ENCODE results near the gene MPEG1.

MPEG1 gene

DNA sequence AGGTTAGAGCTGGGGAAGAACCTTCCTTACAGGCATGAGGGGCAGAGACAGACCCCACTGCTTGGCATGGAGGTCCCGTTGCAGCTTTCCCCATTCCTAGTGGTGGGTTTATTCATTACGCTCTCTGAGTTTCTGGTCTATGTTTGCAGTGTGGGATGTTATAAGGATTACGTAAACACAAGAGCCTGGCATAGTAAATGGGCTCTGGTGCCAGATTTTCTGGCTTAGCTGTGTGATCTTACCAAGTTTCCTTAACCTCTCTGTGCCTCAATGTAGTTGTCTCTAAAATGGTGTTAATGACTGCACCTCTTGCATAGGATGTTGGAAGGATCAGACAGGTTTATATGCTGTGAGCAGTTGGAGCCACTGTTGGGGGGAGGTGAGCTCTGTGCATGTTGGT is 25.7 kb downstream of the MPEG1 start:
- DNase-seq: no peak

DNA sequence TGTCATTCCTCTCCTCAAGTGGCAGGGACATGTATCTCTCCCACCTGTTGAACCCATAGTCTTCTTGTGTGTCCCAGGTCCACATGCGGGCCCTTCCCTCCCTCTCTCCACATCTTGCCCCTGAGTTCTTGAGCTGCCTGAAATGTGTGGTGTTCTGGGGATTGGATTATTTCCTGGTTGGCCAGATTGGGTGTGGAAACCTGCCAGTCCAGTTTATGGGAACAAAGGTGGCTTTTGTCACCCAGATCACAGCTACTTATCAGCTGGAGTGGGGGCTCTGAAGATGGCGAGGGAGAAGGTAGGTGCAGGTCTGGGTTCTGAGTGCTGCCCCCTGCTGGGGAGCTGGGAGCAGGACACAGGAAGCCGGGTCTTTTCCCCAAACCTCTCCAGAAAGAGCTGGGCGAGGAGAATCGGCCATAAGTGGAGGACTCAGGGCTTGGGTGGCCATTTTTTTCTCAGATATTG is 26.6 kb downstream of the MPEG1 start:
- DNase-seq: peak; percentile 73

DNA sequence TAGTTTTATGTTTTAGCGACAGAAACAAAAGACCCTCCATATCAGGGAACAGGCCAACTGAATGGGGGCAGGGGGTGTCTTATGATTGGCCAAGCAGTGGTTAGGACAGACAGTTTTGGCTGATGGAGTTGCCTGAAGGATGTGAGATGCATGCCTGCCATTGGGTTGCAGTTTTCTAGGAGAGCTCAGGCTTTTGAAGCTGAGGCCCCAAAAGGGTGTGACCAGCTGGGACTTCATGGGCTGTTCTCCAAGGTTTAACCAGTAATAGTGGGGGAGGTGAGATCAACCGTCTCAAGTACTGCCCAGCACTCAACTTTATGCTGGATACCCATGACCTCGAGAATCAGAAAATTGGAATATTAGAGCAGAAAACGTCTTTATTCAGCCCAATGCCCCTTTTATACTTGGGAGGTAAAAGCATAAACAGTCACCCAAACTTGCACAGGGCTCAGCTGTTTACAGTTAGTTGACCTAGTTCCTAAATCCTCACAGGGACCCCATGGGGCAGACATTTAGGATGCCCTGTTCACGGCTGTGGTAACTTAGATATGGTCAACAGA is 27.3 kb downstream of the MPEG1 start:
- no peak for DNase-seq

DNA sequence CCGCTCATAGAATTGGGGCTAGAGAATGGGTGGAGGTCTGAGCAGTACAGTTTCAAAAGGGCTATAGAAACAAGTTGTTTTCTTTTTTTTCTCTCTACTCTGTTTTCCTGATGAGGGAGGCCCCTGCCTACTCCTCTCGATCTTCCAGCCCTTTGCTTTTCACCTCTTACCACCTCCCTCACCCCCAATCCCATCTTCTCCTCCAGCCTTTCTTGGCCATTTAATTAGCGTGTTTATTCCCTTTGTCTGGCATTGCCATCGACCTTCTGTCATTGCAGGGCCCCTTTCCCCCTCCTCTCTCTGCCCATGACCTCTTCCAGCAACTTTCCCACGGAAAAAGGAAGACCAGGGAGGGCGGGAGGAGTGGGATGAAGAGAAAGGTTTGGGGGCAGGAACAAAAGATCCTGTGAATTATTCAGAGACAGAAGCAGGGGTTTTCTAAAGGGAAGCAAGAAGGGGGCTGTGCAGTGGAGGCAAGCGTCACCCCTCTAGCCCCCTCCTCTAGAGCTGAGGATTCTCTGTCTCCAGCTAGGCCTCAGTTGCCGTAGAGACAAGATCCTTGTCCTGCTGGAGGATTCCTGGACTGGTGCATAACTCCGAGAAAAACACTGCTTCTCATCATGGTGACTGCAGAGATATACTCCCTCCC is 27.9 kb downstream of the MPEG1 start:
- no peak for DNase-seq

DNA sequence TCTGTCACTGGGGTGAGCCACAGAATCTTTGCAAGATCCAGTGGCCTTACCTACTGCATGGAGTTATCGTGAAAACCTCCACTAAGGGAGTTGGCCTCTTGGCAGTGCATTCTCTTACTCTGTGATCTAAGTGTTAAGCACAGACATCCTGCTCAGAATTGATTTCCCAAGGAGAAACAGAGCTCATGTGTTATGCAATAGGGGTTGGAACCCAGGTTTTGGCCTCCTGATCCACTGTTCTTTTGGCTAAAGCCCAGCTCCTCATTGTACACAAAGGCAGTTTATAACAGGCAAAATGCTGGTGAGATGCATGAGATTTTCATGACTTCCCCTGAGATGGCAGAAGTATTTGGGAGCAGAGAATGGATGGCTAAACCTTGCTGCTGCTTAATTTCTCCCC is 29.0 kb downstream of the MPEG1 start:
- DNase-seq: no peak

DNA sequence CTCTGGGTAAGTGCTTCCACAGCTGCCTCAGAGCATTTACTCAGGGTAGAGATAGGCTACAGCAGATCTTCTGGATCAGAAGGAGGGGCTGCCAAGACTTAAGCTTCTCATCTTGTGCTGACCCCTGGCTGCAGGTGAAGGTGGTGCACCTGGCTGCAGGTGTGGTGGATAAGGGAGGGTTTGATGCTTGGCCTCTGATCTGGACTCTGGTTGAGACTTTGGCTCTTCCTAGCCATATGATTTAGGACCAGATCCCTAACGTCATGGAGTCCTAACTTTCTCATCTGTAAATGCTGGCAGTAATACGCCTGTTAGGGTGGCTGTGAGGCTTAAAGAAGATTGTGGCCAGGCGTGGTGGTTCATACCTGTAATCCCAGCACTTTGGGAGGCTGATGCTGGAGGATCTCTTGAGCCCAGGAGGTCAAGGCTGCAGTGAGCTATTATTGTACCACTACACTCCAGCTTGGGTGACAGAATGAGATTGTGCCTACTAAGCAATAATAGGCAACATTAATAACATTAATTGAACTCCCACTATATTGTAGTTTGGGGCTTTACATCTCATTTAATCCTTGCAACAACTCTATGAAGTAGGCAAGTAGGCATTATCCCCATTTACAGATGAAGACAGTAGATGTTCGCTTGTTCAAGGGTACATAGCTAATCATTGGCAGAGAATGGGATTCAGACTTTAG is 30.1 kb downstream of the MPEG1 start:
- DNase-seq: no peak

DNA sequence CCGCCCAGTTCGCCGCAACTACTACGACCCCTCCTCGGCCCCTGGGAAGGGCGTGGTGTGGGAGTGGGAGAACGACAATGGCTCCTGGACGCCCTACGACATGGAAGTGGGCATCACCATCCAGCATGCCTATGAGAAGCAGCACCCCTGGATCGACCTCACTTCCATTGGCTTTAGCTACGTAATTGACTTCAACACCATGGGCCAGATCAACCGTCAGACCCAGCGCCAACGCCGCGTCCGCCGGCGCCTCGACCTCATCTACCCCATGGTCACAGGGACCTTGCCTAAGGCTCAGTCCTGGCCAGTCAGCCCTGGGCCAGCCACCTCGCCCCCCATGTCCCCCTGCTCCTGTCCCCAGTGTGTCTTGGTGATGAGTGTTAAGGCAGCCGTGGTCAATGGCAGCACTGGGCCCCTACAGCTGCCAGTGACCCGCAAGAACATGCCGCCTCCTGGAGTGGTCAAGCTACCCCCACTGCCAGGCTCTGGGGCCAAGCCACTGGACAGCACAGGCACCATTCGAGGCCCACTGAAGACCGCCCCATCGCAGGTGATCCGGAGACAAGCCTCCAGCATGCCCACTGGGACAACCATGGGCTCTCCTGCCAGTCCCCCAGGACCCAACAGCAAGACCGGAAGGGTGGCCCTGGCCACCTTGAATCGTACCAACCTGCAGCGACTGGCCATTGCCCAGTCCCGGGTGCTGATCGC is 30.8 kb downstream of the MPEG1 start:
- no peak for DNase-seq

DNA sequence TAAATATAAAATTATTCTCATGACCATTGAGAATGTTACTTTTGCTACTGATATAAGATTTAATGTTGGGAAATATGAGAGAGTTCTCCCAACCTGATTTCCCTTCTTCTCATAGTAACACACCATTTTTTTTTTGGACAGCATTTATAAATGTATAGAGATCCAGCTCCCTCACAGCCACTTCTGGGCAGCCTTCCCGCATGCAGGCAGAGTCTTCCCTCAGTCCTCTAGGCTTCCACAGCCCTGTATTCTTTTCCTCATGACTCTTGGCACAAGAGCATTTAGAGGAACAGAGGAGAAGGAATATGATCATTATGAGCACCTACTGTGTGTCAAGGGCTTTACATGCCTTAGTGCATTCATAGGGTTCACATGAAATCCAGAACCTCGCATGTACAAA is 31.8 kb downstream of the MPEG1 start:
- no peak for DNase-seq

DNA sequence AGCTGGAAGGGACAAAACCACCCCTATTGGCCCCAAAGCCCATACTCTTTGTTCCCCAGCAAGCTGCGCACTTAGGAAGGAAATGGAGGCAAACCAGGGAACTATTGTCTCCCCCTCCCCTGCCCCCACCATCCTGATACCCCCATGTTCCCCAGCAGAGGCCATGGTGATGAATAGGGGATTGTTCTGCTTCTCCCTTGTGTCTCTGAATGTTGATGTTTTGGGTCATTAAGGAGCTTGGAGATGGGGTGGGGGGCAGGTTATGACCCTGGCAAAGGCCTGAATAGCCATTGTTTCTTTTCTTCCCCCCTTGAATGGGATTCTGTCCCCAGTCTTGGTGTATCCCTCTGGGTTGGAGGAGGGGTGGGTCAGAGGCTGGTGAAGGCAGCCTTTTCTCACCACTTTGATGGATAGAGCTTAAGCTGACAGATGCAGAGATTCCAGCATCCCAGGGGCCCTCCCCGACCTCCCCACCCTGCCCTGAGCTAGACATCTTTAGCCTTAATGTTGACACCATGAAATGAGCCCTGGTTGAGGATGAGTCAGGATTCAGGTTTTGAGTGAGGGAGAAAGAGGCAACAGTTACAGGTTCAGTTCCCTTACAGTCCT is 32.5 kb downstream of the MPEG1 start:
- DNase-seq: no peak

DNA sequence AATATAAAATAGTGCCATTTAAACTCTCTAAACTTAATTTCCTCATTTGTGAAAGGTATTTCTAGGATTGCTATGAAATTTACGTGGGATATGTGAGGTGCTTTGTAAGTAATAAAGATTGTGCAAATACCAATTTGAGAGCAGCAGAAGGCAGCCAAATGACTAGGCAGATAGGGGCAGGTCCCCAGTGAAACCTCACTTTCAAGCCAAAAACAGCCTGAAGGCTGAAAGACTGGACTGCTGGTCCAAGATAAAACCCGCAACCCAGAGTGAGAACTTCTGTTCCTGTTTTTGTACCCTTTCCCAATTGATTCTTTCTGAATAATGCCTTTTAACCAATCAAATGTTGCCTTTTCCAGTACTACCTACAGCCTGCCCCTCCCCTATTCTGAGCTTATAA is 33.6 kb downstream of the MPEG1 start:
- no peak for DNase-seq

DNA sequence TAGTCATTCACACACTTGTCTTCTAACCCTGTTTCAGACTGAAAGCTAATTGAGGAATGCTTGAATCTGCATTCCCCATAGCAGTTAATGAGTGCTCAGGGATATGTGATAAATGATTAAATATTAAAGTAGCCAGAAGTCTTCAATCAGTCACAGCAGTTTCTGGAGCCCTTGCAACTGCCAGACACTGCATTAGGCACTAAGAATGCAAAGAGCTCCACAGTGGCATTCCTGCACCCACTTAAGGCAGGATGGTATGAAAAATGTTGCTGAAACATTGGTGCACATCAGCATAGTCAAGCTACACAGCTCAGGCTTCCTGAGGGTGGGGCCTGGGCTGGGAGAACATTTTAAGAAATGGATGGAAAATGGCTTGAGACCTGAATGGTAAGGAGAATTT is 34.3 kb downstream of the MPEG1 start:
- DNase-seq: no peak

DNA sequence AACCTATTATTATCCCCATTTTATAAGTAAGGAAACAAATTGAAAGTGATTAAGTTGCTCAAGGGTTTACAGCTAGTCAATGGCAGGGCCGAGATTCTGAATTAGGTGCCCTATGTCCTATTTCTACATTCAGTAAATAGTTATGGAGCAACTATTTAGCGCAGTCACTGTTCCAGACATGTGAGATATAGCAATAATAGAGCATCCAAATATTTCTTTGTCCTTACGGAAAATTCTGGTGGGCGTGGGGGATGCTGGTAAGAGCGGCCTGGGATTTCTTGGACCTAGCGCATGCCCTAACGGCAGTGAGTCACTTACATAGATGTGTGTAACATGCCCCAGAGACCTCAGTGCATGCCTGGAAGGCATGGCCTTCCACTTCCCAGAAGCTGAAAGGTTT is 36.4 kb downstream of the MPEG1 start:
- no peak for DNase-seq

DNA sequence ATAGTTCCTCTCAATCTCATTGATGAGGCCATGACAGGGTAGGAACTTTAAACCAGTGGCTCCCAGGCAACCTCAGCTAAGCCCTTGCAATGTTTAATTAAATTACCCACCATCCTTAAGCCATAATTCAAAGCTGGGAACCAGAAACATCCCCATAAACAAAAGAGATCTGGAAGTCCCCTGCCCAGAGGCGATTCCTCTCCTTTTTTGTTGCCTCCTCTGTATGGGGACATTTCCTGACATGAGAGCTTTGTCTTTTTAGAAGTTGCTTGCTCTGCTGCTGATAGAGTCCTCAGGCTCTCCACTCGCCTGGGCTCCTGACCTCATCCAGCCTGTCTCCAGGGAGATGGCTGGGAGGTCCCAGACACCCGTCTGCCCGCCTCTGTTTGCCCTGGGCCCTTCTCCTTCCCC is 37.6 kb downstream of the MPEG1 start:
- DNase-seq: no peak

DNA sequence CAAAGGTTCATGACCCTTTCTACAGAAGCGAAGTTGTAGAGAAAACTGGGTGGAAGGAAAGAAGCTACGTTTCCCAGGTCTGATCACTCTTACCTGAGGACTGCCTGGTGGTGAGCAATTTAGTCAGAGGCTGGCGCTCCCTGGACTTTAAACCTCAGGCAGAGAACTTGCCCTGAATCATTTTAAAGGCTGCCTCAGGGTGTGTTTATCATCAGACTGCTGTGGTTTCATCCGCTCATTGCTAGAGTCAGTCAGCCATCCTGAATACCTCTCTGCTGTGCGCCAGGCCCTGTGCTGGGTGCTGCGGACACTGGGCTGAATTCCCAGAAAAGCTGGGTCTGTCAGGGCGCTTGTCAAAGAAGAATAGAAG is 38.1 kb downstream of the MPEG1 start:
- DNase-seq: no peak

DNA sequence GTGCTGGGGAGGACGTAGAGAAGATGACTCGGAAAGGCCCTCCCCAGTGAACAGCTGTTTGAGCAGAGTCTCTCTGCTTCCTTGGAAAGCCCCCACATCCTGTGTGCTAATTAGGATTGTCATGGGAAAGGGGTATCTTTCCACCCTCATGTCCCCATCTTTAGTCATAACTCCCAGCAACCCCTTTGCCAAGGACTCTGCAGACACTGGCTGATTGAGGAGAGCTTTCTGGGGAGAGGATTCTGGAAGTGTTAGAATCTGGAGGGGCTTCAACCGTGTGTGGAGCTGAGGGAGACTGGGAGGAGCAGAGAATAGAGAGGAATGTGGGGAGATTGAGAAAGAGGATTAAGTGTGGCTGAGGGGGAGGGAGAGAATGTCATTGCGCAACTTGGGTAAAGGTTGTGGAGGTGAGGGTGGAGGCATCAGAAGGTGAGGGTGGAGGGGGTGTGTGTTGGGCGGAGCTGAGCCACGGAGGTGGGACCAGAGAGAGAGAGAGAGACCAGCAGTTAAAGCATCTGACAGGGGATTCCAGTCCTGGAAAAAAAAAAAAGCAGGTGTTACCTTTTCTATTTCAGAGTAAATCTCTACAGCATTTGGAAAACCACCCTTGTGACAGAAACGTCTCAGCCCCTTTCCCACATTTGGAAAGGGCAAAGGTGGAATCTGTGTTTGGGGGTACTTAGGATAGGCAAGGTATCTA is 38.6 kb downstream of the MPEG1 start:
- no peak for DNase-seq

DNA sequence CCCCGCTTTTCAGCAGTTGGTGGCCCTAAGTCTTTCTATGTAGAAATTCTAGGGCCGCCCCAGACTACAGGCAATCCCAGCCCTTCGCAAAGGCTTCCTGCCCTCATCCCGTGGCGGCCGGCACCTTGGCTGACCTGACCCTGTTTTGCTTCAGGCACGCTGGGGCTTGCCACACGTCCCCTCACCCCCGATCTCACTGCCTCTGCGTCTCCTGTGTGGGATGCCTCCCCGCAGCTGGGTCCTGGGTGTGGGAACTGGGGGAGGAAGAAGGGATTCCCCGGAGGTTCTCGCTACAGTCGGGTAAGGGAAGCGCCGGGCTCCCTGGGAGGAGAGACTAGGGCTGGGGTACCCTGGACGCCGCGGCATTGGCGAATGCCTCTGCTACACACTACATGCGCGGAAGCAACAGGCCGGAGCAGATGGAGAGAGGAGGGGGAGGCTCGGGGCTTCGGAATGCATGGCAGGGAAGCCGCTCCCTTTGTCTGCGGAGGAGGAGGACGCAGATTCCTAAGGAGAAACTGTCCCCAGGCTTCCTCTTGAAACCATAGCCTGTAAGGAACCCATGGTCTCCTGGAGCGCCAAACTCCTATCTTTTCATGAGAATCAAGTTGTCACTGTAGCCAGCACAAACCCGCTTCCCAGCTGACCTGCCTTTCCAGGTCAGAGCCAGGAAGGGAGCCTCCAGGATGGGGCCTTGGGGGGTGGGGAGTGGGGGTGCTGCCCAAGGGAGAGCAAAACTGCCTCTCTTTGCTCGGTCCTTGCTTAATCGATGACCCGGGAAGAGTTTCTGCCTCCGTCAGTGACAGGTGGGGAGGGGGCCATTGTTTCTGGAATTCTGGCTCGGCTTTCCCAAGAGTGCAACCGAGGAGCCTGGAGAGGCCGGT is 39.4 kb downstream of the MPEG1 start:
- DNase-seq: peak; percentile 32

DNA sequence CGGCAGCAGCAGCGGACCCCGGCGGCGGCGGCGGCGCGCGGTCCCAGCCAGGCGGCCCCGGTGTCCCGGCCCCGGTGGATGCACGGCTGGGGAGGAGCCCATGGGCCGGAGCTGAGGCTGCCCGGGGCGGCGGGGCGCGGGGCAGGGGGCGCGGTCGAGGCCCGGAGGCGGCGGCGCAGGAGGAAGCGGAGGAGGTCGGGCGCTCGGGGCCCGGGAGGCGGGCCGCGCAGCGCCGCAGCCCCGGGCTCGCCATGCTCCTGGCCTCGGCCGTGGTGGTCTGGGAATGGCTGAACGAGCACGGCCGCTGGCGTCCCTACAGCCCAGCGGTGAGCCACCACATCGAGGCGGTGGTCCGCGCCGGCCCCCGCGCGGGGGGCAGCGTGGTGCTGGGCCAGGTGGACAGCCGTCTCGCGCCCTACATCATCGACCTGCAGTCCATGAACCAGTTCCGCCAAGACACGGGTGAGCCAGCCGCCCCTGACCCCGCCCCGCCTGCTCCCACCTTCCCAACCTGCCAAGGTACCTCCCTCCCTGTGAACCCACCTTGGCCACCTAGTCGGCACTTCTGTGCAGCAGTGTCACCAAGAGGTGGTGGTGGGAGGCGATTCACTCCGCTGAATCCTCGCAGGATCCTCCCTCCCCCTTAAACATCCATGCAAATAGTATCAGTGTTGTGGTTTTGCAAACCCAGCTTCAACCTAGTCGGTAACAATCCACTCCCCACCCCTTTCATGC is 40.2 kb downstream of the MPEG1 start:
- DNase-seq: peak; percentile 34

DNA sequence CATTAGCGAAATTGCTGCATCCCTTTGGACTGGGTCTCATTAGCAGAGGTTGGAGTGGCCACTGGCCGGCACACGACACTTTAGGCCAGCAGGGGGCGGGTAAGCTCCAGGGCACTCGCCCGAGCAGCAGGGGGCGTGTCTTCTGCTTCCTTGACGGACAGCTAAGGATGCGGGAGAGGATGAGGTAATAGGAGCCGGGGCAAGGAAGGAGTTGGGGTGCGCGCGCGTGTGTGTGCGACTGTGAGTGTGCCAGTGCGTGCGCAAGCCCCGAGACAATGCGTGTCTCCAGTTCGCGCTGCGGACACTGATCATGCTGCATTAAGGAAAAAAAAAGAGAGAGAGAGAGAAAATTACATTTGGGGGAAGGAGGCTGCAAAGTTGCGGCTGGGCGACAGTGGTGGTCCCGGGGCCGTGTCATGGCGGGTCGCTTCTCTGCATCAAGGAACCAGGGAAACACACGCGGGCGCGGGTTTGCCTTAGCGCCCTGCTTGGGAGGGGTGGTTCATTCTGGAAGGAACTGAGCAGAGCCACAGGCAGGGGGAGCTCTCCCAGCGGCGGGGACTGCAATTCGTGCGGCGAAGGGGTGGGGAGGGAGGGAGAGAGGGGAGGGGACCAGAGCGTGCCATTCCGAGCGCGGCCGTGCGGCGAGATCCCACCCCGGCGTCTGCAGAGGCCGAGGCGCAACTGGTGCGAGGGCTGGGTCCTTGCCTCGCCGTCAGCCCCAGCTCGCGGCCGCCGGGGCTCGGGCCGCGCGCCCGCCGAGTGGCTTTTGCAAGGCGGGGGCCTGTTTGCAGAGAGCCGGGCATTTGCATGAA is 41.0 kb downstream of the MPEG1 start, which contains the start of gene DTX4:
Gene DTX4 (plus strand): TSS at position 625 of the 815 bp plus-strand sequence. CDS start 464 bp downstream, outside the sequence.
- peak; percentile 94 for DNase-seq

DNA sequence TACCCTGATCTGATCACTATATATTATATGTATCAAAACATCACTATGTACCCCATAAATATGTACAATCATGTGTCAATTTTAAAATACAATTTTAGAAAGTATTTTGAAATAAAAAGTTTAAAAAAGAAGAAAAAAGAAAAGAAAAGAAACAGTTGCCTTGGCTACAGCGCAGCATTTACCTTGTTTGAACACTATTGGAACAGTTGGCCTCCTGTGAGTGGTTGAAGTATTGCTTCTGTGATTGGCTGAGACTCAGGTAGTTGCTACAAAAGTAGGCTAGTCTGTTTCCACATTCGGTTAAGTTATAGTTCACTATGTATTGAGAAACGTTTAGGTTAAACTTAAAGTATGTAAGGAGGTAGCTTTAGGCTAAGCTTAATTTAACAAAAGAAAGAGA is 48.7 kb downstream of the MPEG1 start:
- DNase-seq: no peak

Data from stimulated activated CD8-positive, alpha-beta memory T cell treated with anti-CD3 and anti-CD28 coated beads, Interleukin-4, amount 100 ng/mL, for 48 hours (primary cell).